CD4-positive, CD25-positive, alpha-beta regulatory T cell (primary cell): ENCODE measurements around the gene TNFAIP8L1. TPM values are rescaled to one million over a fixed set of nuclear protein-coding genes. Genes with fewer than 3 reads are reported as not detected.

Source experiments
- ATAC-seq, 2 donors: fragments of 150-1000 bp; cut with Tn5 transposase; one replicate each; pipeline ENCODE4 v1.10.0; 2021; ENCODE audit warnings: low read depth in 2 of 2, moderate number of reproducible peaks in 2 of 2, moderate library complexity in 1 of 2
- DNase-seq, 3 donors: peaks; one replicate each; pipeline versions ENCODE4 v3.0.0 to v3.0.0-alpha.2; 2012 to 2022; ENCODE audit warnings: mixed read lengths in 1 of 3
- H3K27ac ChIP-seq: one replicate; pipeline ENCODE4 v1.7.0; 2013; ENCODE audit warnings: mild to moderate bottlenecking, low read length; ENCODE audit not compliant: insufficient read depth, poor library complexity, severe bottlenecking
- H3K27me3 ChIP-seq: one replicate; pipeline ENCODE4 v1.7.0; 2013; ENCODE audit warnings: low read length; ENCODE audit not compliant: control insufficient read depth, insufficient read depth
- H3K36me3 ChIP-seq: one replicate; pipeline ENCODE4 v1.7.0; 2013; ENCODE audit warnings: mild to moderate bottlenecking, low read length, moderate library complexity; ENCODE audit not compliant: control insufficient read depth, insufficient read depth
- H3K4me1 ChIP-seq: 2 replicates; pipeline ENCODE4 v1.7.0; 2013; ENCODE audit warnings: mild to moderate bottlenecking, low read length; ENCODE audit not compliant: insufficient read depth, control insufficient read depth, poor library complexity, severe bottlenecking
- H3K4me3 ChIP-seq: one replicate; pipeline ENCODE4 v1.7.0; 2013; ENCODE audit warnings: low read depth, mild to moderate bottlenecking, low read length, moderate library complexity
- H3K9me3 ChIP-seq, 2 experiments: 1 replicate in 1 of 2; 2 replicates in 1 of 2; pipeline ENCODE4 v1.7.0; 2013; ENCODE audit warnings: low read length in 2 of 2, mild to moderate bottlenecking in 1 of 2, moderate library complexity in 1 of 2; ENCODE audit not compliant: control insufficient read depth in 2 of 2
- H3K27ac Mint-ChIP-seq, 3 donors: one replicate each; pipeline ENCODE4 v1.8.0; 2020 to 2022; ENCODE audit warnings: mild to moderate bottlenecking in 3 of 3, mixed read lengths in 3 of 3, moderate library complexity in 2 of 3
- H3K27me3 Mint-ChIP-seq: one replicate; pipeline ENCODE4 v1.8.0; 2022; ENCODE audit warnings: mild to moderate bottlenecking, mixed read lengths
- H3K36me3 Mint-ChIP-seq: one replicate; pipeline ENCODE4 v1.8.0; 2020; ENCODE audit warnings: mixed read lengths
- H3K4me1 Mint-ChIP-seq, 4 donors: one replicate each; pipeline ENCODE4 v1.8.0; 2020 to 2022; ENCODE audit warnings: mixed read lengths in 4 of 4, mild to moderate bottlenecking in 1 of 4
- H3K4me3 Mint-ChIP-seq, 4 donors: one replicate each; pipeline ENCODE4 v1.8.0; 2020 to 2022; ENCODE audit warnings: mild to moderate bottlenecking in 4 of 4, mixed read lengths in 4 of 4, moderate library complexity in 3 of 4
- H3K9me3 Mint-ChIP-seq, 7 donors: one replicate each; pipeline ENCODE4 v1.8.0; 2020 to 2022; ENCODE audit warnings: mixed read lengths in 7 of 7, mild to moderate bottlenecking in 3 of 7, moderate library complexity in 2 of 7
- polyA plus RNA-seq, 4 donors: library from polyadenylated mRNA; unstranded; fragments of 300-500 nt; fragmentation: Illumina TruSeq; gene quantifications; one replicate each; pipeline ENCODE4 v1.2.3, GENCODE V29; 2021
- total RNA-seq: library from RNA; stranded (reverse); gene quantifications from one replicate; pipeline ENCODE4 v1.2.3, GENCODE V29; 2022

Gene TNFAIP8L1
- total and polyA plus RNA-seq, 5 donors from 2014 or later, result 6.5 to 15.9 (median 7.6) TPM

- peaks cover 56% of the 10 kb centered on the region for H3K36me3 ChIP-seq
- no peak for DNase-seq
These were observed 23.5 kb downstream of the TNFAIP8L1 start for GRCh38 chr19:4662812-4663211.

GRCh38 chr19:4664642-4665041 lies 25.3 kb downstream of the TNFAIP8L1 start:
- Histone ChIP-seq H3K36me3 (peaks cover 58% of the 10 kb centered on the region), H3K4me3 (no peak overlapping the region), H3K27ac (no peak overlapping the region), H3K27me3 (no peaks in the 10 kb centered on the region), H3K4me1 (peaks cover 8% of the 10 kb centered on the region), H3K9me3 (no peaks in the 10 kb centered on the region)
- peak overlapping the region in 1 of 3 donors; percentile 15 for H3K27ac Mint-ChIP-seq
- H3K36me3 Mint-ChIP-seq, result peaks cover 3% of the 10 kb centered on the region
- H3K27me3 Mint-ChIP-seq, result no peaks in the 10 kb centered on the region
- no peak for DNase-seq
- peaks cover 0 to 26% (median 11%) of the 10 kb centered on the region in 4 donors for H3K4me1 Mint-ChIP-seq
- H3K9me3 Mint-ChIP-seq, result no peaks in the 10 kb centered on the region
- ATAC-seq, result no peak
- H3K4me3 Mint-ChIP-seq, result no peak overlapping the region

More at GRCh38 chr19:4662812-4663211, 23.5 kb downstream of the TNFAIP8L1 start:
- no peaks in the 10 kb centered on the region for H3K27me3 Mint-ChIP-seq
- no peak overlapping the region for H3K27ac Mint-ChIP-seq
- H3K9me3 ChIP-seq, result no peaks in the 10 kb centered on the region
- H3K27ac ChIP-seq, result no peak overlapping the region
- no peak overlapping the region for H3K4me3 Mint-ChIP-seq
- H3K27me3 ChIP-seq, result no peaks in the 10 kb centered on the region
- H3K36me3 Mint-ChIP-seq, result peaks cover 6% of the 10 kb centered on the region
- H3K9me3 Mint-ChIP-seq, result no peaks in the 10 kb centered on the region
- H3K4me1 ChIP-seq, result no peaks in the 10 kb centered on the region
- H3K4me1 Mint-ChIP-seq, result peaks cover 0 to 8% (median 1%) of the 10 kb centered on the region in 4 donors
- no peak overlapping the region for H3K4me3 ChIP-seq
- ATAC-seq, result no peak

DNA sequence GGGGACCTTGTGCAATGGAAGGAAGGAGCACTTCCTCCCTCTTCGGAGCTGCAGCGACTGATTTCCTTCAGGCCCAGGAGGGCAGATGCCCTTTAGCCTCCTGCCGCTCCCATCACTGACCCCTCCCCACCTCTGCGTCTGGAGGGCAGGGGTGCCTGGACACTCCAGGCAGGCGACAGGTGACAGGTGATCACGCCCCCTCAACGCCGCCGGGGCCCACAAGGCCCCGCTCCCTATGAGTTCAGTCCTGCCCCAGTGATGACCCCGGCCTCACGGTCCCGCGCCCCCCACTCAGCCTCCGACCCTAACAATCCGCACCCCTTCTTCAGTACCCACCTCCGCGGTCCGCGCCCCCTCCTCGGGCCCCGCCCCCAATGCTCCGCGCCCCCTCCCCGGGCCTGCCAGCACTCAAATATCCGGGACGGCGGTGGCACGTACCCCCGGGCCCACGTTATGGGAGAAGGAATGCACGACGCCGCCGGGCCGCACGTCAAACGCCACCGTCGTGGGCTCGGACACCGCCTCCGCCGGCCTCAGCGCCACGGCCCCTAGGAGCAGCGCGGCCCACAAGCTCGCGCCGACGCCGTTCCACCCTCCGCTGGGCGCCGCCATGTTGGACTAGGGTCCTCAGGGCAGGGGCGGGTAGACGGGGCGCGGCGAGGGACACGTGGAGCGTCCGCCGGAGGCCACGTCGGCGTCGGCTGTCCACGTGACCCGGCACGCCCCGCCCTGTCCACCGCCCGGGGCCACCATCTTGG lies 30.6 kb downstream of the TNFAIP8L1 start, which contains the start of gene MYDGF:
MYDGF (minus strand) TSS at position 620 of the 758 bp plus-strand sequence; CDS start at position 612, 8 bp downstream.
- Mint-ChIP-seq H3K9me3 (no peaks in the 10 kb centered on the region), H3K4me1 (peaks cover 0 to 18% (median 10%) of the 10 kb centered on the region in 4 donors), H3K27ac (peak within 1 kb of the TSS; percentile 72 to 88 (median 76)), H3K36me3 (peaks cover 3% of the 10 kb centered on the region), H3K4me3 (peak within 1 kb of the TSS; percentile 76 to 96 (median 88)), H3K27me3 (no peaks in the 10 kb centered on the region)
- DNase-seq, result peak; percentile 89 to 91 (median 90)
- H3K27ac ChIP-seq, result peak within 1 kb of the TSS; percentile 69
- peak; percentile 99 for ATAC-seq
- no peaks in the 10 kb centered on the region for H3K27me3 ChIP-seq
- H3K9me3 ChIP-seq, result no peaks in the 10 kb centered on the region
- peak within 1 kb of the TSS; percentile 59 for H3K4me3 ChIP-seq
- H3K4me1 ChIP-seq, result peaks cover 11% of the 10 kb centered on the region
- peaks cover 21% of the 10 kb centered on the region for H3K36me3 ChIP-seq

DNA sequence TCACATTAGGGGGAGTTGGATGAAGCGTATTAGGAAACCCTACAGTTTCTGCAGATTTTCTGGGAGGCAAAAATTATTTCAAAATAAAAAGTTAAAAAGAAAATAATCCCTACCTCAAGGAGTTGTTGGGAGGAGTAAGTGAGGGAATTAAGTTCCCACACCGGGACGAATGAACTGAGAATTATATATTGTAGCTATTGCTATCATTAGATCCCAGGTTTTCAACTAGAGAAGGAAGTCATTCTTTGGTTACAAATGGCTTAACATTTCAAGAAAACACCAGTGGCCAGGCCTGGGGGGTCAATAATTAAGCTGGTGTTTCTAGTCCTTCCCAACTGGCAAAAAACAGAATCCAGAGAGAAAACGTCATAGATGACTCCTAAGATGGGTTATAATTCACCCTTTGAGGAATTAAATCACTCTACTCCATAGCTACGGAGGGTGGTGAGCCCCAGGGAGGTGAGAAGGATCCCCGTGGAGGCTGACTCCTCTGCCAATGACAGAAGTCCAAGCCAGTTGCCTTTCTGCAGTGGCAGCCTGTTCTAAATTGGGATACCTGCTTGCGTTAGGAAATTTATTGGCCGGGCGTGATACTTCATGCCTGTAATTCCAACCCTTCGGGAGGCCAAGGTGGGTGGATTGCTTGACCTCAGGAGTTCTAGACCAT lies 32.0 kb downstream of the TNFAIP8L1 start:
- peak overlapping the region; percentile 62 to 76 (median 68) for H3K4me3 Mint-ChIP-seq
- Histone ChIP-seq H3K9me3 (no peaks in the 10 kb centered on the region), H3K27ac (no peak overlapping the region), H3K27me3 (no peaks in the 10 kb centered on the region), H3K36me3 (peaks cover 13% of the 10 kb centered on the region), H3K4me1 (peaks cover 11% of the 10 kb centered on the region), H3K4me3 (no peak overlapping the region)
- DNase-seq (no peak), ATAC-seq (no peak)
- peak overlapping the region in 2 of 3 donors; percentile 24 to 57 for H3K27ac Mint-ChIP-seq
- no peaks in the 10 kb centered on the region for H3K27me3 Mint-ChIP-seq
- no peaks in the 10 kb centered on the region for H3K9me3 Mint-ChIP-seq
- peaks cover 0 to 18% (median 10%) of the 10 kb centered on the region in 4 donors for H3K4me1 Mint-ChIP-seq
- H3K36me3 Mint-ChIP-seq, result peaks cover 5% of the 10 kb centered on the region

DNA sequence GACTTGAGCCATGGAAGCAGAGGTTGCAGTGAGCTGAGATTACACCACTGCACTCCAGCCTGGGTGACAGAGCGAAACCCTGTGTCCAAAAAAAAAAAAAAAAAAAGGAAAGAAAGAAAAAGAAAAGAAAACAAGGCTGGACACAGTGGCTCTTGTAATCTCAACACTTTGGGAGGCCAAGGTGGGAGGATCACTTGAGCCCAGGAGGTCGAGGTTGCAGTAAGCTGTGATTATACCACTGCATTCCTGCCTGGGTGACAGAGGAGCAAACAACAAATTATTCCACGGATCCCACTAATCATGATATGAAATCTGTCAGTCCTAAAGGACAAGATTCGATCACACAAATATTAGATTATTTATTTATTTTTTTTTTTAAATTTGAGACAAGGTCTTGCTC lies 33.9 kb downstream of the TNFAIP8L1 start:
- Mint-ChIP-seq H3K27me3 (no peaks in the 10 kb centered on the region), H3K27ac (no peak overlapping the region), H3K36me3 (peaks cover 8% of the 10 kb centered on the region), H3K4me3 (no peak overlapping the region), H3K4me1 (peaks cover 0 to 15% (median 9%) of the 10 kb centered on the region in 4 donors), H3K9me3 (peaks cover 0 to 1% (median 0%) of the 10 kb centered on the region in 7 donors)
- ATAC-seq, result no peak
- Histone ChIP-seq H3K9me3 (no peaks in the 10 kb centered on the region), H3K36me3 (peaks cover 7% of the 10 kb centered on the region), H3K4me3 (no peak overlapping the region), H3K27me3 (no peaks in the 10 kb centered on the region), H3K27ac (no peak overlapping the region), H3K4me1 (peaks cover 11% of the 10 kb centered on the region)
- no peak for DNase-seq

GRCh38 chr19:4673726-4674125 lies 34.4 kb downstream of the TNFAIP8L1 start:
- Mint-ChIP-seq H3K27ac (no peak overlapping the region), H3K27me3 (no peaks in the 10 kb centered on the region), H3K9me3 (peaks cover 0 to 1% (median 0%) of the 10 kb centered on the region in 7 donors), H3K36me3 (peaks cover 8% of the 10 kb centered on the region), H3K4me1 (peaks cover 0 to 10% (median 6%) of the 10 kb centered on the region in 4 donors), H3K4me3 (no peak overlapping the region)
- H3K36me3 ChIP-seq, result peaks cover 3% of the 10 kb centered on the region
- H3K9me3 ChIP-seq, result no peaks in the 10 kb centered on the region
- no peak overlapping the region for H3K4me3 ChIP-seq
- ATAC-seq (no peak), DNase-seq (no peak)
- H3K4me1 ChIP-seq, result peaks cover 11% of the 10 kb centered on the region
- H3K27ac ChIP-seq, result no peak overlapping the region
- no peaks in the 10 kb centered on the region for H3K27me3 ChIP-seq

DNA sequence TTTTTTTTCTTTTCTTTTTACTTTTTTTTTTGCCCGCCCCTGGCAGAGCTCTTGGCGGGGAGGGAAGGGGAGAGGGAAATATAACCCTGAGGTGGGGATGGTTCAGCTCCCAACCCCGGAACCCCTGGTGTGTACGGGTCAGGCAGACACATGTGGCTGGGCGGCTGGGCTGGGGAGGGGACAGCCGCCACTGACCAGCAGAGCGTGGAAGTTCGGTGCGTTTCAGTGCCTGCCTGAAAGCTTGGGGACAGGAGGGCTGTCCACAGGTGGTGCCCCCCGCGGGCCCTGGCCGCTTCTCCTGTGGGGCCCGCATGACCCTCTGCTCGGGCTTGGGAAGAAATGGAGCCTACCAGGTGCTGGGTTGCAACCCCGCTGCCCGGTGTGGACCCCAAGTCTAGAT lies 36.0 kb downstream of the TNFAIP8L1 start:
- no peak for ATAC-seq

More for the DNA sequence above, 36.0 kb downstream of the TNFAIP8L1 start:
- Histone ChIP-seq H3K27me3 (no peaks in the 10 kb centered on the region), H3K4me1 (no peaks in the 10 kb centered on the region), H3K36me3 (peaks cover 5% of the 10 kb centered on the region), H3K4me3 (no peak overlapping the region), H3K9me3 (no peaks in the 10 kb centered on the region), H3K27ac (no peak overlapping the region)
- H3K9me3 Mint-ChIP-seq, result peaks cover 0 to 1% (median 0%) of the 10 kb centered on the region in 7 donors
- no peaks in the 10 kb centered on the region for H3K27me3 Mint-ChIP-seq
- no peak for DNase-seq
- no peak overlapping the region for H3K4me3 Mint-ChIP-seq
- peaks cover 8% of the 10 kb centered on the region for H3K36me3 Mint-ChIP-seq
- no peak overlapping the region for H3K27ac Mint-ChIP-seq
- H3K4me1 Mint-ChIP-seq, result no peaks in the 10 kb centered on the region
